ENCODE results near the gene ITPR2. TPM values are rescaled to one million over a fixed set of nuclear protein-coding genes. Genes with fewer than 3 reads are reported as not detected.
"Not testable (repeated sequence)": the region's sequence is repeated elsewhere in the genome, so short reads cannot be mapped to it uniquely, and the experiment has no call there.

ITPR2 gene
- total RNA-seq, 2 experiments from 2014 or later: 31.7 to 36.3 TPM

GRCh38 chr12:26608706-26609105 lies 224.3 kb downstream of the ITPR2 start:
- H3K4me1 Mint-ChIP-seq: no peaks in the 10 kb centered on the region
- no peaks in the 10 kb centered on the region for H3K9me3 Mint-ChIP-seq
- POLR2A ChIA-PET: no interaction called here

GRCh38 chr12:26608273-26608672 lies 224.7 kb downstream of the ITPR2 start:
- no peaks in the 10 kb centered on the region for H3K36me3 Mint-ChIP-seq (ENCODE audit: low read depth)
- POLR2A ChIA-PET: no interaction called here
- H3K27me3 Mint-ChIP-seq: no peaks in the 10 kb centered on the region
- no peak for DNase-seq
- no peak overlapping the region for H3K27ac Mint-ChIP-seq
- H3K4me1 Mint-ChIP-seq: no peaks in the 10 kb centered on the region
- CTCF ChIA-PET: no interaction called here
- H3K9me3 Mint-ChIP-seq: no peaks in the 10 kb centered on the region
- H3K4me3 Mint-ChIP-seq: no peak overlapping the region

More at GRCh38 chr12:26608706-26609105, 224.3 kb downstream of the ITPR2 start:
- Mint-ChIP-seq H3K27ac (no peak overlapping the region), H3K4me3 (no peak overlapping the region), H3K36me3 (ENCODE audit: low read depth) (no peaks in the 10 kb centered on the region), H3K27me3 (no peaks in the 10 kb centered on the region)
- DNase-seq: no peak
- CTCF ChIA-PET: no interaction called here

GRCh38 chr12:26606911-26607310 lies 226.1 kb downstream of the ITPR2 start:
- Mint-ChIP-seq H3K36me3 (ENCODE audit: low read depth) (peaks cover under 1% of the 10 kb centered on the region), H3K9me3 (no peaks in the 10 kb centered on the region), H3K27ac (no peak overlapping the region), H3K4me1 (no peaks in the 10 kb centered on the region), H3K27me3 (no peaks in the 10 kb centered on the region), H3K4me3 (no peak overlapping the region)
- CTCF ChIA-PET: no interaction called here
- POLR2A ChIA-PET: no interaction called here
- no peak for DNase-seq

- H3K9me3 Mint-ChIP-seq; H3K27me3 Mint-ChIP-seq; H3K4me1 Mint-ChIP-seq; DNase-seq; POLR2A ChIA-PET; H3K4me3 Mint-ChIP-seq; H3K27ac Mint-ChIP-seq; H3K36me3 Mint-ChIP-seq (ENCODE audit: low read depth): not testable (repeated sequence)
- CTCF ChIA-PET: interaction anchor here (0.9 kb wide), 1 partner anchor 10 kb away, joined by 3 read pairs; no protein-coding TSS in a partner anchor
These were observed 228.2 kb downstream of the ITPR2 start for GRCh38 chr12:26604813-26605212.

- H3K36me3 Mint-ChIP-seq (ENCODE audit: low read depth): peaks cover 28% of the 10 kb centered on the region
- no peaks in the 10 kb centered on the region for H3K27me3 Mint-ChIP-seq
- H3K27ac Mint-ChIP-seq: no peak overlapping the region
- no peaks in the 10 kb centered on the region for H3K4me1 Mint-ChIP-seq
- no peak overlapping the region for H3K4me3 Mint-ChIP-seq
- POLR2A ChIA-PET: no interaction called here
- H3K9me3 Mint-ChIP-seq: no peaks in the 10 kb centered on the region
- no peak for DNase-seq
- CTCF ChIA-PET: no interaction called here
These were observed 233.8 kb downstream of the ITPR2 start for GRCh38 chr12:26599096-26599695.

GRCh38 chr12:26595806-26596205 lies 237.2 kb downstream of the ITPR2 start:
- Mint-ChIP-seq H3K4me1 (no peaks in the 10 kb centered on the region), H3K9me3 (no peaks in the 10 kb centered on the region), H3K4me3 (no peak overlapping the region), H3K27me3 (no peaks in the 10 kb centered on the region), H3K36me3 (ENCODE audit: low read depth) (peaks cover 24% of the 10 kb centered on the region), H3K27ac (no peak overlapping the region)
- no peak for DNase-seq
- ChIA-PET CTCF (interaction anchor here (0.7 kb wide), 1 partner anchor 800 kb away, joined by 3 read pairs; no protein-coding TSS in a partner anchor), POLR2A (no interaction called here)

- Mint-ChIP-seq H3K27me3 (no peaks in the 10 kb centered on the region), H3K36me3 (ENCODE audit: low read depth) (peaks cover 12% of the 10 kb centered on the region), H3K9me3 (no peaks in the 10 kb centered on the region), H3K4me1 (peaks cover 11% of the 10 kb centered on the region), H3K4me3 (no peak overlapping the region), H3K27ac (no peak overlapping the region)
- no peak for DNase-seq
- ChIA-PET POLR2A (no interaction called here), CTCF (no interaction called here)
These were observed 252.4 kb downstream of the ITPR2 start for GRCh38 chr12:26580619-26581018.

GRCh38 chr12:26576266-26576665 lies 256.7 kb downstream of the ITPR2 start:
- H3K27me3 Mint-ChIP-seq: no peaks in the 10 kb centered on the region
- no peak overlapping the region for H3K27ac Mint-ChIP-seq
- no peak overlapping the region for H3K4me3 Mint-ChIP-seq
- ChIA-PET POLR2A (no interaction called here), CTCF (no interaction called here)
- H3K9me3 Mint-ChIP-seq: no peaks in the 10 kb centered on the region
- H3K4me1 Mint-ChIP-seq: peaks cover 12% of the 10 kb centered on the region
- H3K36me3 Mint-ChIP-seq (ENCODE audit: low read depth): peaks cover 24% of the 10 kb centered on the region
- DNase-seq: no peak

GRCh38 chr12:26573225-26573909 lies 259.6 kb downstream of the ITPR2 start:
- DNase-seq: no peak
- Mint-ChIP-seq H3K36me3 (ENCODE audit: low read depth) (peaks cover 24% of the 10 kb centered on the region), H3K9me3 (no peaks in the 10 kb centered on the region), H3K27ac (no peak overlapping the region), H3K4me3 (no peak overlapping the region), H3K27me3 (no peaks in the 10 kb centered on the region), H3K4me1 (peaks cover 12% of the 10 kb centered on the region)
- ChIA-PET POLR2A (no interaction called here), CTCF (interaction anchor here (1.3 kb wide), 1 partner anchor 15 kb away, joined by 3 read pairs; no protein-coding TSS in a partner anchor)

- CTCF ChIA-PET: interaction anchor here (1.3 kb wide), 1 partner anchor 14 kb away, joined by 3 read pairs; no protein-coding TSS in a partner anchor
- H3K4me3 Mint-ChIP-seq: no peak overlapping the region
These were observed 260.9 kb downstream of the ITPR2 start for GRCh38 chr12:26572137-26572536.

GRCh38 chr12:26571560-26571959 lies 261.4 kb downstream of the ITPR2 start:
- H3K4me3 Mint-ChIP-seq: no peak overlapping the region
- H3K36me3 Mint-ChIP-seq (ENCODE audit: low read depth): peaks cover 18% of the 10 kb centered on the region
- CTCF ChIA-PET: no interaction called here

More at GRCh38 chr12:26572137-26572536, 260.9 kb downstream of the ITPR2 start:
- DNase-seq: no peak
- Mint-ChIP-seq H3K27ac (no peak overlapping the region), H3K4me1 (peaks cover 12% of the 10 kb centered on the region), H3K36me3 (ENCODE audit: low read depth) (peaks cover 21% of the 10 kb centered on the region), H3K27me3 (no peaks in the 10 kb centered on the region), H3K9me3 (no peaks in the 10 kb centered on the region)
- POLR2A ChIA-PET: no interaction called here

GRCh38 chr12:26567126-26567525 lies 265.9 kb downstream of the ITPR2 start:
- no peaks in the 10 kb centered on the region for H3K27me3 Mint-ChIP-seq
- H3K4me1 Mint-ChIP-seq: no peaks in the 10 kb centered on the region
- H3K36me3 Mint-ChIP-seq (ENCODE audit: low read depth): peaks cover 3% of the 10 kb centered on the region
- POLR2A ChIA-PET: no interaction called here
- no peak for DNase-seq
- no peaks in the 10 kb centered on the region for H3K9me3 Mint-ChIP-seq
- CTCF ChIA-PET: no interaction called here
- H3K4me3 Mint-ChIP-seq: no peak overlapping the region
- H3K27ac Mint-ChIP-seq: no peak overlapping the region

More at GRCh38 chr12:26571560-26571959, 261.4 kb downstream of the ITPR2 start:
- DNase-seq: no peak
- no peaks in the 10 kb centered on the region for H3K27me3 Mint-ChIP-seq
- no peaks in the 10 kb centered on the region for H3K9me3 Mint-ChIP-seq
- H3K27ac Mint-ChIP-seq: no peak overlapping the region
- peaks cover 10% of the 10 kb centered on the region for H3K4me1 Mint-ChIP-seq
- POLR2A ChIA-PET: no interaction called here

GRCh38 chr12:26566675-26567074 lies 266.3 kb downstream of the ITPR2 start:
- POLR2A ChIA-PET: no interaction called here

GRCh38 chr12:26566186-26566585 lies 266.8 kb downstream of the ITPR2 start:
- H3K9me3 Mint-ChIP-seq: no peaks in the 10 kb centered on the region
- CTCF ChIA-PET: no interaction called here
- no peak for DNase-seq

More at GRCh38 chr12:26566675-26567074, 266.3 kb downstream of the ITPR2 start:
- DNase-seq: no peak
- CTCF ChIA-PET: no interaction called here
- H3K27me3 Mint-ChIP-seq: no peaks in the 10 kb centered on the region
- peaks cover 5% of the 10 kb centered on the region for H3K36me3 Mint-ChIP-seq (ENCODE audit: low read depth)
- H3K4me1 Mint-ChIP-seq: no peaks in the 10 kb centered on the region
- H3K4me3 Mint-ChIP-seq: no peak overlapping the region
- no peak overlapping the region for H3K27ac Mint-ChIP-seq
- no peaks in the 10 kb centered on the region for H3K9me3 Mint-ChIP-seq

More at GRCh38 chr12:26566186-26566585, 266.8 kb downstream of the ITPR2 start:
- Mint-ChIP-seq H3K4me1 (no peaks in the 10 kb centered on the region), H3K4me3 (no peak overlapping the region), H3K27ac (no peak overlapping the region), H3K36me3 (ENCODE audit: low read depth) (peaks cover 5% of the 10 kb centered on the region), H3K27me3 (no peaks in the 10 kb centered on the region)
- POLR2A ChIA-PET: no interaction called here

Measured in activated CD4-positive, alpha-beta memory T cell treated with anti-CD3 and anti-CD28 coated beads, Interleukin-2, amount 10 ng/mL, durations not matched to agents 7 days and 5 days (primary cell).